Heart right ventricle (tissue), 16 donors: ENCODE results near the gene SPTB. TPM values are rescaled to one million over a fixed set of nuclear protein-coding genes. Genes with fewer than 3 reads are reported as not detected.

Experiments used
- ATAC-seq, 8 donors: fragments of 200-7000 bp; cut with Tn5 transposase; one replicate each; pipeline ENCODE4 v1.9.1; 2020; ENCODE audit warnings: mild to moderate bottlenecking in 8 of 8, moderate library complexity in 8 of 8, moderate number of reproducible peaks in 1 of 8
- DNase-seq, 2 donors: peaks; one replicate each; pipeline ENCODE4 v3.0.0-alpha.2; 2020
- H3K27ac ChIP-seq, 10 donors: fragments of 200-600 bp; sonication (generic) in 2 of 10; one replicate each; pipeline versions ENCODE4 v1.5.0 to v1.8.0; 2020 to 2022; ENCODE audit warnings: mild to moderate bottlenecking in 3 of 10
- H3K27me3 ChIP-seq, 7 donors: fragments of 200-600 bp; one replicate each; pipeline ENCODE4 v1.8.0; 2021 to 2022; ENCODE audit warnings: mild to moderate bottlenecking in 2 of 7
- H3K36me3 ChIP-seq, 9 donors: fragments of 200-600 bp; sonication (generic) in 1 of 9; one replicate each; pipeline versions ENCODE4 v1.5.0 to v1.8.0; 2020 to 2022; ENCODE audit warnings: mild to moderate bottlenecking in 2 of 9
- H3K4me1 ChIP-seq, 9 donors: fragments of 200-600 bp; sonication (generic) in 1 of 9; one replicate each; pipeline versions ENCODE4 v1.5.0 to v1.8.0; 2020 to 2022; ENCODE audit warnings: mild to moderate bottlenecking in 4 of 9
- H3K4me3 ChIP-seq, 10 donors: fragments of 200-600 bp; sonication (generic) in 2 of 10; one replicate each; pipeline versions ENCODE4 v1.5.0 to v1.8.0; 2020 to 2022; ENCODE audit warnings: mild to moderate bottlenecking in 7 of 10, moderate library complexity in 2 of 10
- H3K9me3 ChIP-seq, 11 donors: fragments of 200-600 bp in 10 of 11; sonication (generic) in 2 of 11; one replicate each; pipeline versions ENCODE4 v1.5.0 to v1.8.0; 2013 to 2022; ENCODE audit warnings: mild to moderate bottlenecking in 2 of 11, control low read depth in 1 of 11, moderate library complexity in 1 of 11
- CTCF ChIP-seq, 9 donors: fragments of 200-600 bp; sonication (generic) in 2 of 9; IDR thresholded peaks; one replicate each; pipeline versions ENCODE4 v1.5.0 to v1.8.0; 2021 to 2022; ENCODE audit warnings: antibody characterized with exemption in 9 of 9, mild to moderate bottlenecking in 5 of 9, moderate library complexity in 1 of 9
- WGBS, 2 donors: extraction: QIAGEN DNeasy Blood & Tissue Kit; methylation state at CpG; one replicate each; pipeline ENCODE4 v1.1.7; 2013; ENCODE audit warnings: inconsistent platforms in 1 of 2; 5-methylcytosine and 5-hydroxymethylcytosine counted together
- intact Hi-C, 10 donors: fragments of 100-400 bp; cut with DNase I; formaldehyde crosslinking; loops; one replicate each; pipeline versions ENCODE4 v1.11.1 to v1.14.2; 2022
- polyA plus RNA-seq, 2 donors: library from polyadenylated mRNA; stranded (reverse); fragments of 200-250 nt; gene quantifications; one replicate each; pipeline ENCODE4 v1.2.3, GENCODE V29; 2013
- total RNA-seq, 10 donors: library from RNA; stranded (reverse); fragmentation: NEBNext Ultra II Directional in 3 of 10; extraction: Animal tissue kit (Norgen Biotek cat#: 25700) in 3 of 10; gene quantifications; one replicate each; pipeline versions ENCODE4 v1.2.1 to v1.2.4, GENCODE V29; 2021 to 2023
- donor health status: Arrhythmogenic right ventricular cardiomyopathy.
- donor health status: ischemic (EF 13 %, LVEDD 7.1; RV severe dilation, severe dysfunction).
- donor health status: healthy with polysubstance abuse.
- donor health status: DM: no; HTN: yes; CAD: no.
- donor health status: DM: no; HTN: no; CAD: no.
- donor health status: ischemic (EF 25% LVEDD 6.9; RV normal size, moderate dysfunction).
- donor health status: ischemic (EF 25% LVEDD 5.7; RV mildly dilated, moderate dysfunction).
- donor health status: healthy.
- donor health status: DM: yes; HTN: yes; CAD: no.
- donor health status: Ischemic cardiomyopathy.
- donor health status: ischemic (EF 35%, LVEDD 5.7; RV mildly dilated, moderate dysfunction).
- donor health status: nonischemic (EF 11% LVEDD 7.7; RV severe dilation, severe dysfunction).
- donor health status: DM: yes; HTN: yes; CAD: no.
- donor health status: PGD.
- donor health status: ischemic (EF 29% LVEDD 5.4; RV normal size, mild dysfunction).
- donor health status: nonischemic (EF 23%, LVEDD 6.1; RV moderate dilation, normal function).

The SPTB gene
- total and polyA plus RNA-seq, 12 donors: 24.0 to 114 (median 92.1) TPM

GRCh38 chr14:64877846-64878245 is 1.9 kb downstream of the SPTB start:
- WGBS, 2 donors: 78 to 81% methylated on average over 4 of the region's 4 CpGs
- Histone ChIP-seq H3K4me3 (peak overlapping the region in 1 of 10 donors; percentile 11), H3K36me3 (no peaks in the 10 kb centered on the region), H3K4me1 (peaks cover 0 to 43% (median 15%) of the 10 kb centered on the region in 9 donors), H3K9me3 (no peaks in the 10 kb centered on the region), H3K27me3 (peaks cover 0 to 77% (median 45%) of the 10 kb centered on the region in 7 donors), H3K27ac (peak overlapping the region in 5 of 10 donors; percentile 41 to 94 (median 89))
- TF ChIP-seq CTCF (IDR thresholded peaks at IDR 0.05): no peak
- ATAC-seq: no peak
- intact Hi-C loops: loop anchor here in 6 of 10 donors (5.0 kb wide), 4 partner anchors 36 to 56 kb away; no protein-coding TSS in a partner anchor
- DNase-seq: no peak

DNA sequence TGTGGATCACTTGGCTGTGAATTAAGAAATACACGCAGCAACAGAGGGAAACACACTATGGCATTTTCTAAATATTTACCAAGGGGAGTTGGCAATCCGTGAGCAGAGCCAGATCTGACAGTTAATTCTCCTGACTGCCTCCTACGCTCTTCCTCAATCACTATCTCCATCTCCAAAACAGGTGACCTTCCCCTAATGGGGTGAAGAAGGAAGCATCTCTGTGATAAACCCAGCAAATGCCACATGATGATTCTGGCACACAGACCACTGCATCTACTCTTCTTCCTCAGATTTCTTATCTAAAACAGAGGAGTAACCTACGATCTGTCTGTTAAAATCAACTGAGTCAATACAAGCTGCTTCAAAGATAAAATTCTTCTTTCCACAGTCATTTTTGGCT is 4.4 kb downstream of the SPTB start:
- WGBS, 2 donors: 37 to 45% methylated on average over 4 of the region's 4 CpGs
- Histone ChIP-seq H3K36me3 (no peaks in the 10 kb centered on the region), H3K27me3 (peaks cover 0 to 53% (median 27%) of the 10 kb centered on the region in 7 donors), H3K4me1 (peaks cover 0 to 34% (median 11%) of the 10 kb centered on the region in 9 donors), H3K9me3 (no peaks in the 10 kb centered on the region), H3K27ac (no peak overlapping the region), H3K4me3 (no peak overlapping the region)
- no peak for ATAC-seq
- intact Hi-C loops: loop anchor here in 6 of 10 donors (5.0 kb wide), 4 partner anchors 33 to 53 kb away; no protein-coding TSS in a partner anchor
- no peak for TF ChIP-seq CTCF (IDR thresholded peaks at IDR 0.05)
- DNase-seq: no peak

DNA sequence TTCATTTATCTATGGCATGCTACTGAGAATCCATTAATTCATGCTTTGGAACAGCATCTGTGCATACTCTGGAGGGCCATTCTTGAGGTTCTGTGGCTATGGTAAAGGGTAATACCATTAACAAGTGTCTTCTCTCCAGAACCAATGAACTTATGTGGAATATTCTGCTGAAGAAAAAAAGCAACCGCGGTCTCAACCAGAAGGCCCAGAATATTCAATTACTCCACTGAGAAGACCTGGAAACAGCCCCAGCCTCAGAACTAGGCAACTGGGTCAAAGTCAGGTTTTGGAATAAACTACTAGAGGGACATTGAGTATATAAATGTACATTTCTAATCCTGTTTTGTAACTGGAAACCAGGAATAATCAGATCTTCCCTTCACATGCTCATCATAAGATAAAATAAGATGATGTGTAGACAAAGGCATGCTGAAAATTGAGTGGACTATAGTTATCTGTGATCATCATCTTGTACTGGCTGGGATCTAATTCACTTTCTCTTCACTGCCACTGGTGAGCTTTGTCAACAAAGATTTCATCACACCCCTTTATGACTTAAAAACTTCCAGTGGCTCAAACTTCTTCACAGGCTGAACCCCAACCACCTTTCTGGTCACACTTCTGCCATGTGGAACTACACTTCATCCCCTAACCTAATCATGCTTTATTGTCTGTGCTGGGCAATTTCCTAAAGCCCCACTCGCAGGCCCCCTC is 6.0 kb downstream of the SPTB start:
- DNase-seq: no peak
- H3K9me3 ChIP-seq: no peaks in the 10 kb centered on the region
- peaks cover 0 to 29% (median 11%) of the 10 kb centered on the region in 9 donors for H3K4me1 ChIP-seq
- TF ChIP-seq CTCF (IDR thresholded peaks at IDR 0.05): no peak
- peaks cover 0 to 36% (median 10%) of the 10 kb centered on the region in 7 donors for H3K27me3 ChIP-seq
- H3K4me3 ChIP-seq: no peak overlapping the region
- H3K27ac ChIP-seq: no peak overlapping the region
- WGBS, 2 donors: 61 to 76% methylated on average over 3 of the region's 3 CpGs
- no peak for ATAC-seq
- intact Hi-C loops: no loop called here
- H3K36me3 ChIP-seq: no peaks in the 10 kb centered on the region

GRCh38 chr14:64871344-64871743 is 8.4 kb downstream of the SPTB start:
- no peak for ATAC-seq
- H3K36me3 ChIP-seq: no peaks in the 10 kb centered on the region
- no peak overlapping the region for H3K27ac ChIP-seq
- WGBS, 2 donors: 60 to 64% methylated on average over 2 of the region's 2 CpGs
- H3K9me3 ChIP-seq: no peaks in the 10 kb centered on the region
- H3K4me1 ChIP-seq: peaks cover 0 to 26% (median 5%) of the 10 kb centered on the region in 9 donors
- no peak for TF ChIP-seq CTCF (IDR thresholded peaks at IDR 0.05)
- no peak overlapping the region for H3K4me3 ChIP-seq
- DNase-seq: no peak
- H3K27me3 ChIP-seq: peaks cover 0 to 17% (median 0%) of the 10 kb centered on the region in 7 donors
- intact Hi-C loops: no loop called here
